Mucosa of descending colon (tissue), 3 donors: Measurements from ENCODE around the gene CCDC159. TPM values are rescaled to one million over a fixed set of nuclear protein-coding genes. Genes with fewer than 3 reads are reported as not detected.

Source experiments
- ATAC-seq: fragments of 200-7000 bp; cut with Tn5 transposase; one replicate; pipeline ENCODE4 v1.9.1; 2020; ENCODE audit warnings: mild to moderate bottlenecking, moderate library complexity
- DNase-seq, 3 donors: peaks; one replicate each; pipeline ENCODE4 v3.0.0-alpha.2; 2020
- H3K36me3 ChIP-seq: fragments of 200-600 bp; one replicate; pipeline ENCODE4 v1.8.0; 2021; ENCODE audit warnings: low read depth, mild to moderate bottlenecking
- H3K4me1 ChIP-seq: fragments of 200-600 bp; one replicate; pipeline ENCODE4 v1.8.0; 2021; ENCODE audit warnings: low read depth, mild to moderate bottlenecking
- H3K4me3 ChIP-seq: fragments of 200-600 bp; one replicate; pipeline ENCODE4 v1.8.0; 2021; ENCODE audit warnings: mild to moderate bottlenecking
- H3K9me3 ChIP-seq: fragments of 200-600 bp; one replicate; pipeline ENCODE4 v1.8.0; 2021; ENCODE audit warnings: mild to moderate bottlenecking
- intact Hi-C, 2 donors: fragments of 100-400 bp; cut with DNase I in 1 of 2; cut with micrococcal nuclease in 1 of 2; formaldehyde crosslinking; loops; one replicate each; pipeline versions ENCODE4 v1.11.0 to v1.11.1; 2022; cut with DNase I, micrococcal nuclease
- total RNA-seq, 3 donors: library from RNA; stranded (reverse); fragmentation: NEBNext Ultra II Directional in 2 of 3; extraction: Animal tissue kit (Norgen Biotek cat#: 25700) in 2 of 3; gene quantifications; one replicate each; pipeline versions ENCODE4 v1.2.1 to v1.2.4, GENCODE V29; 2021 to 2023
- TF ChIP-seq, protein P1 (sequence below): fragments of 200-600 bp; IDR thresholded peaks from one replicate; pipeline ENCODE4 v1.8.0; 2022; ENCODE audit warnings: antibody characterized with exemption, mild to moderate bottlenecking
- donor health status: DM: no; HTN: no; CAD: no; lungs with moderate emphysema.
- donor health status: DM: no; HTN: no; CAD: no.
- donor health status: DM: no; HTN: yes; CAD: no.

The CCDC159 gene
- total RNA-seq, 3 donors from 2014 or later = 27.4 to 40.5 (median 38.8) TPM

- intact Hi-C loops = no loop called here
- TF ChIP-seq, protein P1, sequence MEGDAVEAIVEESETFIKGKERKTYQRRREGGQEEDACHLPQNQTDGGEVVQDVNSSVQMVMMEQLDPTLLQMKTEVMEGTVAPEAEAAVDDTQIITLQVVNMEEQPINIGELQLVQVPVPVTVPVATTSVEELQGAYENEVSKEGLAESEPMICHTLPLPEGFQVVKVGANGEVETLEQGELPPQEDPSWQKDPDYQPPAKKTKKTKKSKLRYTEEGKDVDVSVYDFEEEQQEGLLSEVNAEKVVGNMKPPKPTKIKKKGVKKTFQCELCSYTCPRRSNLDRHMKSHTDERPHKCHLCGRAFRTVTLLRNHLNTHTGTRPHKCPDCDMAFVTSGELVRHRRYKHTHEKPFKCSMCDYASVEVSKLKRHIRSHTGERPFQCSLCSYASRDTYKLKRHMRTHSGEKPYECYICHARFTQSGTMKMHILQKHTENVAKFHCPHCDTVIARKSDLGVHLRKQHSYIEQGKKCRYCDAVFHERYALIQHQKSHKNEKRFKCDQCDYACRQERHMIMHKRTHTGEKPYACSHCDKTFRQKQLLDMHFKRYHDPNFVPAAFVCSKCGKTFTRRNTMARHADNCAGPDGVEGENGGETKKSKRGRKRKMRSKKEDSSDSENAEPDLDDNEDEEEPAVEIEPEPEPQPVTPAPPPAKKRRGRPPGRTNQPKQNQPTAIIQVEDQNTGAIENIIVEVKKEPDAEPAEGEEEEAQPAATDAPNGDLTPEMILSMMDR = no peak
- no peak overlapping the region for H3K4me3 ChIP-seq
- peaks cover 19% of the 10 kb centered on the region for H3K4me1 ChIP-seq
- ATAC-seq (no peak), DNase-seq (peak in 2 of 3 donors; percentile 40 to 49)
- no peaks in the 10 kb centered on the region for H3K9me3 ChIP-seq
- H3K36me3 ChIP-seq = no peaks in the 10 kb centered on the region
Observed at GRCh38 chr19:11373166-11373884, 27.0 kb downstream of the CCDC159 start.

DNA sequence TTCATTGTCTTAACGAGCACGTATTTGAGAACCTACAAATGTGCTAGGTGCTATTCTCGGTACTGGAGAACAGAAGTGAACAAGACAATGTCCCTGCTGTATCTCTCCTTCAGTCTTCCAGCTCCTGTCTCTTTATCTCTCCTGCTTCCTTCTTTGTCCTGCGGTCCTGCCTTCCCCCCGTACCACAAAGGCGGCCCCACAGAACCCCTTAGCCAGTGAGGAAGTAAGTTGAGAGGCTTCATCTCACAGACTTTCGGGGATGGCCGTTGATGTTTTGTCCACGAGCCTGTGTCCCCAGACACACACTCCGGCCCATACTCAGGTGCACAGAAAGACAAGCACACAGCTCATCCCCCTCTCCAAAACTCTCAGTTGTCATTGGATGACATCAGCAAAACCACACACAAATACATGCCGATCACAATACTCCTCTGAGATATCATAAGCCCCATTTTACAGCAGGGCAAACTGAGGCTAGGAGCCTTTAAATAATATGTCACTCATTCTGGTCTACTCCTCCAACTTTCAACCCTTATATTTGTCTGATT, 27.6 kb downstream of the CCDC159 start:
- intact Hi-C loops = no loop called here
- DNase-seq = peak in 1 of 3 donors; percentile 39
- Histone ChIP-seq H3K4me1 (peaks cover 19% of the 10 kb centered on the region), H3K36me3 (no peaks in the 10 kb centered on the region), H3K4me3 (no peak overlapping the region), H3K9me3 (no peaks in the 10 kb centered on the region)
- TF ChIP-seq, protein P1 = no peak
- ATAC-seq = no peak

- intact Hi-C loops = no loop called here
- DNase-seq = peak; percentile 98 to 99 (median 99)
Observed at GRCh38 chr19:11374433-11375142, 28.3 kb downstream of the CCDC159 start, which contains the start of gene SWSAP1. Gene SWSAP1 (plus strand): TSS chr19:11374666. CDS start chr19:11374681, 15 bp downstream.

GRCh38 chr19:11375143-11375948, 29.0 kb downstream of the CCDC159 start:
- TF ChIP-seq, protein P1 = no peak
- ATAC-seq = peak; percentile 43
- DNase-seq = peak; percentile 73 to 90 (median 75)
- Histone ChIP-seq H3K9me3 (no peaks in the 10 kb centered on the region), H3K4me3 (peak overlapping the region; percentile 39), H3K36me3 (no peaks in the 10 kb centered on the region), H3K4me1 (peaks cover 23% of the 10 kb centered on the region)
- intact Hi-C loops = no loop called here

More at GRCh38 chr19:11374433-11375142, 28.3 kb downstream of the CCDC159 start, which contains the start of gene SWSAP1:
- Histone ChIP-seq H3K9me3 (no peaks in the 10 kb centered on the region), H3K4me3 (peak within 1 kb of the TSS; percentile 39), H3K4me1 (peaks cover 19% of the 10 kb centered on the region), H3K36me3 (no peaks in the 10 kb centered on the region)
- TF ChIP-seq, protein P1 = no peak
- ATAC-seq = peak; percentile 93

GRCh38 chr19:11377237-11377636, 30.9 kb downstream of the CCDC159 start:
- no peak for ATAC-seq

More at GRCh38 chr19:11377237-11377636, 30.9 kb downstream of the CCDC159 start:
- Histone ChIP-seq H3K4me1 (peaks cover 36% of the 10 kb centered on the region), H3K9me3 (no peaks in the 10 kb centered on the region), H3K4me3 (no peak overlapping the region), H3K36me3 (no peaks in the 10 kb centered on the region)
- TF ChIP-seq, protein P1 = no peak
- no peak for DNase-seq
- intact Hi-C loops = no loop called here
